Activated T-helper 2 cell treated with anti-CD3 and anti-CD28 coated beads, Interferon-gamma antibody, Interleukin-2, Interleukin-4, amounts not matched to agents 10 μg/mL and 5 μg/mL and 100 μg/mL, durations not matched to agents 14 hours and 24 hours and 36 hours (primary cell): ENCODE data around the gene RAB17. TPM values are rescaled to one million over a fixed set of nuclear protein-coding genes. Genes with fewer than 3 reads are reported as not detected.

Experiments used
- DNase-seq: peaks from one replicate; pipeline ENCODE4 v3.0.0; 2021; ENCODE audit warnings: low spot score
- H3K27ac Mint-ChIP-seq: one replicate; pipeline ENCODE4 v1.8.0; 2021; ENCODE audit warnings: mixed read lengths
- H3K27me3 Mint-ChIP-seq: one replicate; pipeline ENCODE4 v1.8.0; 2021; ENCODE audit warnings: low read depth, mixed read lengths
- H3K36me3 Mint-ChIP-seq: one replicate; pipeline ENCODE4 v1.8.0; 2021; ENCODE audit warnings: low read depth, mixed read lengths
- H3K4me1 Mint-ChIP-seq: one replicate; pipeline ENCODE4 v1.8.0; 2021; ENCODE audit warnings: low read depth, mixed read lengths
- H3K4me3 Mint-ChIP-seq: one replicate; pipeline ENCODE4 v1.8.0; 2021; ENCODE audit warnings: low read depth, mild to moderate bottlenecking, moderate library complexity, mixed read lengths
- H3K9me3 Mint-ChIP-seq: one replicate; pipeline ENCODE4 v1.8.0; 2021; ENCODE audit warnings: mixed read lengths
- intact Hi-C: fragments of 100-400 bp; cut with micrococcal nuclease; formaldehyde crosslinking; loops from one replicate; pipeline ENCODE4 v1.15.1; 2023
- total RNA-seq: library from RNA; stranded (reverse); gene quantifications from 2 replicates; pipeline ENCODE4 v1.2.3, GENCODE V29; 2022

The RAB17 gene
- total RNA-seq, 1 donor from 2014 or later: 0.23 TPM

GRCh38 chr2:237535385-237536082 is 55.0 kb downstream of the RAB17 start:
- Mint-ChIP-seq H3K4me1 (no peaks in the 10 kb centered on the region), H3K27ac (no peak overlapping the region), H3K36me3 (no peaks in the 10 kb centered on the region), H3K27me3 (no peaks in the 10 kb centered on the region), H3K4me3 (no peak overlapping the region), H3K9me3 (no peaks in the 10 kb centered on the region)
- DNase-seq: no peak
- intact Hi-C loops: no loop called here

GRCh38 chr2:237534380-237534779 is 56.2 kb downstream of the RAB17 start:
- intact Hi-C loops: no loop called here
- Mint-ChIP-seq H3K27ac (no peak overlapping the region), H3K9me3 (no peaks in the 10 kb centered on the region), H3K36me3 (no peaks in the 10 kb centered on the region), H3K4me1 (no peaks in the 10 kb centered on the region), H3K4me3 (no peak overlapping the region), H3K27me3 (no peaks in the 10 kb centered on the region)
- no peak for DNase-seq

GRCh38 chr2:237533668-237534161 is 56.8 kb downstream of the RAB17 start:
- no peak for DNase-seq
- intact Hi-C loops: no loop called here
- no peaks in the 10 kb centered on the region for H3K36me3 Mint-ChIP-seq
- H3K27ac Mint-ChIP-seq: no peak overlapping the region
- H3K9me3 Mint-ChIP-seq: no peaks in the 10 kb centered on the region
- no peaks in the 10 kb centered on the region for H3K4me1 Mint-ChIP-seq
- no peak overlapping the region for H3K4me3 Mint-ChIP-seq
- H3K27me3 Mint-ChIP-seq: no peaks in the 10 kb centered on the region

GRCh38 chr2:237532160-237532559 is 58.4 kb downstream of the RAB17 start:
- no peaks in the 10 kb centered on the region for H3K27me3 Mint-ChIP-seq
- H3K4me3 Mint-ChIP-seq: no peak overlapping the region
- no peak overlapping the region for H3K27ac Mint-ChIP-seq
- no peak for DNase-seq
- H3K9me3 Mint-ChIP-seq: no peaks in the 10 kb centered on the region
- intact Hi-C loops: no loop called here
- no peaks in the 10 kb centered on the region for H3K36me3 Mint-ChIP-seq
- no peaks in the 10 kb centered on the region for H3K4me1 Mint-ChIP-seq

GRCh38 chr2:237530472-237531433 is 59.8 kb downstream of the RAB17 start:
- no peaks in the 10 kb centered on the region for H3K36me3 Mint-ChIP-seq
- H3K27ac Mint-ChIP-seq: no peak overlapping the region
- no peaks in the 10 kb centered on the region for H3K9me3 Mint-ChIP-seq
- no peaks in the 10 kb centered on the region for H3K4me1 Mint-ChIP-seq
- no peak for DNase-seq
- H3K27me3 Mint-ChIP-seq: no peaks in the 10 kb centered on the region
- no peak overlapping the region for H3K4me3 Mint-ChIP-seq
- intact Hi-C loops: no loop called here

- Mint-ChIP-seq H3K27me3 (no peaks in the 10 kb centered on the region), H3K36me3 (no peaks in the 10 kb centered on the region), H3K9me3 (no peaks in the 10 kb centered on the region), H3K4me3 (no peak overlapping the region), H3K27ac (no peak overlapping the region), H3K4me1 (no peaks in the 10 kb centered on the region)
- intact Hi-C loops: no loop called here
- DNase-seq: no peak
Observed at GRCh38 chr2:237529452-237530402, 60.8 kb downstream of the RAB17 start.

- Mint-ChIP-seq H3K4me3 (no peak overlapping the region), H3K27me3 (no peaks in the 10 kb centered on the region), H3K4me1 (no peaks in the 10 kb centered on the region), H3K27ac (no peak overlapping the region), H3K36me3 (no peaks in the 10 kb centered on the region), H3K9me3 (no peaks in the 10 kb centered on the region)
- intact Hi-C loops: no loop called here
- DNase-seq: no peak
Observed at GRCh38 chr2:237527766-237528165, 62.8 kb downstream of the RAB17 start.

GRCh38 chr2:237527233-237527632 is 63.3 kb downstream of the RAB17 start:
- Mint-ChIP-seq H3K4me3 (no peak overlapping the region), H3K9me3 (no peaks in the 10 kb centered on the region), H3K4me1 (no peaks in the 10 kb centered on the region), H3K27me3 (no peaks in the 10 kb centered on the region), H3K36me3 (no peaks in the 10 kb centered on the region), H3K27ac (no peak overlapping the region)
- DNase-seq: no peak
- intact Hi-C loops: no loop called here

- Mint-ChIP-seq H3K27me3 (no peaks in the 10 kb centered on the region), H3K4me1 (no peaks in the 10 kb centered on the region), H3K27ac (no peak overlapping the region), H3K4me3 (no peak overlapping the region), H3K9me3 (no peaks in the 10 kb centered on the region), H3K36me3 (no peaks in the 10 kb centered on the region)
- intact Hi-C loops: no loop called here
- no peak for DNase-seq
Observed at GRCh38 chr2:237525559-237526157, 64.9 kb downstream of the RAB17 start.

GRCh38 chr2:237524631-237525030 is 65.9 kb downstream of the RAB17 start:
- Mint-ChIP-seq H3K36me3 (no peaks in the 10 kb centered on the region), H3K4me3 (no peak overlapping the region), H3K4me1 (no peaks in the 10 kb centered on the region), H3K27me3 (no peaks in the 10 kb centered on the region), H3K27ac (no peak overlapping the region), H3K9me3 (no peaks in the 10 kb centered on the region)
- DNase-seq: no peak
- intact Hi-C loops: no loop called here
